Subcutaneous abdominal adipose tissue (tissue), 5 donors: ENCODE results near the gene NSRP1.

ENCODE experiments used
- H3K27ac ChIP-seq: one replicate; pipeline ENCODE4 v1.7.0; 2013; ENCODE audit warnings: low read depth, mild to moderate bottlenecking, inconsistent platforms, low read length, moderate library complexity
- H3K27me3 ChIP-seq, 5 donors: one replicate each; pipeline ENCODE4 v1.7.0; 2013; ENCODE audit warnings: low read length in 5 of 5, inconsistent platforms in 1 of 5; ENCODE audit not compliant: control insufficient read depth in 5 of 5, insufficient read depth in 4 of 5
- H3K36me3 ChIP-seq, 5 donors: one replicate each; pipeline ENCODE4 v1.7.0; 2013; ENCODE audit warnings: low read length in 5 of 5; ENCODE audit not compliant: control insufficient read depth in 5 of 5, insufficient read depth in 5 of 5
- H3K4me1 ChIP-seq, 5 donors: one replicate each; pipeline ENCODE4 v1.7.0; 2013; ENCODE audit warnings: low read length in 5 of 5, mild to moderate bottlenecking in 3 of 5, moderate library complexity in 1 of 5; ENCODE audit not compliant: control insufficient read depth in 5 of 5, insufficient read depth in 5 of 5
- H3K4me3 ChIP-seq, 5 donors: one replicate each; pipeline ENCODE4 v1.7.0; 2013; ENCODE audit warnings: low read length in 5 of 5, low read depth in 1 of 5
- H3K9ac ChIP-seq, 5 donors: one replicate each; pipeline ENCODE4 v1.7.0; 2013; ENCODE audit warnings: low read length in 5 of 5, mild to moderate bottlenecking in 4 of 5, moderate library complexity in 3 of 5
- H3K9me3 ChIP-seq, 5 donors: one replicate each; pipeline ENCODE4 v1.7.0; 2013; ENCODE audit warnings: low read length in 5 of 5; ENCODE audit not compliant: control insufficient read depth in 5 of 5
- donor health status: healthy.
- donor health status: healthy.
- donor health status: healthy.
- donor health status: healthy.
- donor health status: healthy.

NSRP1 gene

DNA sequence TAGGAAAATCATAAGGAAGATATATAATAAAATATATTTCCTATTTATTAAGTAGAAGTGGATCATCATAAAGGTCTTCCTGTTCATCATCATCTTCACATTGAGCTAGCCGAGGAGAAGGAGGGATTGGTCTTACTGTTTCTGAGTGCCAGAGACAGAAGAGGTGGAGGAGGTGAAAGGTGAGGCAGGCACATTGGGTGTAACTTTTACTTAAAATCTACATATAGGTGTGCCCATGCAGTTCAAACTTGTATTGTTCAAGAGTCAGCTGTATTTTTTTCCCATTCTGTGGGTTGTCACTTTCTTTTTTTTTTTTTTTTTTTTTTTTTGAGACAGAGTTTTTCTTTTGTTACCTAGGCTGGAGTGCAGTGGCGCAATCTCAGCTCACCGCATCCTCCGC lies 34.9 kb downstream of the NSRP1 start:
- Histone ChIP-seq H3K27ac (no peak overlapping the region), H3K36me3 (peaks cover 0 to 2% (median 0%) of the 10 kb centered on the region in 5 donors), H3K9ac (no peak overlapping the region), H3K4me3 (no peak overlapping the region), H3K27me3 (no peaks in the 10 kb centered on the region), H3K9me3 (no peaks in the 10 kb centered on the region), H3K4me1 (peaks cover 0 to 3% (median 0%) of the 10 kb centered on the region in 5 donors)

DNA sequence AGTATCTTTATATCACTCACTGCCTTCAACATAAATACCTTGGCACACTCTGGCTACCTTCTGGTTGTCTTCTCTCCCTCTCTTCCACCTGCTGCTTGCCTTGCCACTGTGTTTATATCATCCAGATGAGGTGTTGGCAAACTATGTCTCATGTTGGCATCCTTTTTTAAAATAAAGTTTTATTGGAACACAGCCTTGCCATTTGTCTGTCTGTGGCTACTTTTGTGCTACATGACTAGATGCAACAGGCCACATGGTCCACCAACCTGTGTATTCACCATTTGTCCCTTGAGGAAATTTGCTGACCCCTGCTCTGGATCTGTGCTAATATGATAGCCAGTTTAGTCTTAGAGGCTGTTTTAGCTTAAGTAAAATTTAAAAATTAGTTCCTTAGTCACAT lies 36.8 kb downstream of the NSRP1 start:
- peaks cover 0 to 7% (median 0%) of the 10 kb centered on the region in 5 donors for H3K36me3 ChIP-seq
- H3K4me3 ChIP-seq = no peak overlapping the region
- no peak overlapping the region for H3K9ac ChIP-seq
- no peak overlapping the region for H3K27ac ChIP-seq
- H3K27me3 ChIP-seq = no peaks in the 10 kb centered on the region
- H3K4me1 ChIP-seq = peaks cover 0 to 3% (median 0%) of the 10 kb centered on the region in 5 donors
- H3K9me3 ChIP-seq = no peaks in the 10 kb centered on the region

DNA sequence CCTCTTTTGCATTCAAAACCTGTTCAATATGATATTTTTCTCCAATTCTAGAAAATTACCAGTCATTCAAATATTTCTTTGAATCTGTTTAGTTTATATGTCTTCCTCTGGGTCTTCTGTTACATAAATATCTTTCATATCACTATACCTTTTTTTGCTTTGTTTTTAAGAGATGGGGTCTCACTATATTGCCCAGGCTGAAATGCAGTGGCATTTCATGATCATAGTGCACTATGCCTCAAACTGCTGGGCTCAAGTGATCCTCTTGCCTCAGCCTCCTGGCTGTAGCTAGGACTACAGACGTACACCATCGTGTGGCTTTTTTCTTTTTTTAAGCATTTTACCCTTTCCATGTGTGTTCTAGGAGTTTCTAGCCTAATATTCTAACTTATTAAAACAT lies 38.8 kb downstream of the NSRP1 start:
- Histone ChIP-seq H3K4me1 (peaks cover 0 to 3% (median 0%) of the 10 kb centered on the region in 5 donors), H3K36me3 (peaks cover 0 to 9% (median 0%) of the 10 kb centered on the region in 5 donors), H3K9me3 (peaks cover 0 to 4% (median 0%) of the 10 kb centered on the region in 5 donors), H3K9ac (no peak overlapping the region), H3K27me3 (no peaks in the 10 kb centered on the region), H3K4me3 (no peak overlapping the region), H3K27ac (no peak overlapping the region)

DNA sequence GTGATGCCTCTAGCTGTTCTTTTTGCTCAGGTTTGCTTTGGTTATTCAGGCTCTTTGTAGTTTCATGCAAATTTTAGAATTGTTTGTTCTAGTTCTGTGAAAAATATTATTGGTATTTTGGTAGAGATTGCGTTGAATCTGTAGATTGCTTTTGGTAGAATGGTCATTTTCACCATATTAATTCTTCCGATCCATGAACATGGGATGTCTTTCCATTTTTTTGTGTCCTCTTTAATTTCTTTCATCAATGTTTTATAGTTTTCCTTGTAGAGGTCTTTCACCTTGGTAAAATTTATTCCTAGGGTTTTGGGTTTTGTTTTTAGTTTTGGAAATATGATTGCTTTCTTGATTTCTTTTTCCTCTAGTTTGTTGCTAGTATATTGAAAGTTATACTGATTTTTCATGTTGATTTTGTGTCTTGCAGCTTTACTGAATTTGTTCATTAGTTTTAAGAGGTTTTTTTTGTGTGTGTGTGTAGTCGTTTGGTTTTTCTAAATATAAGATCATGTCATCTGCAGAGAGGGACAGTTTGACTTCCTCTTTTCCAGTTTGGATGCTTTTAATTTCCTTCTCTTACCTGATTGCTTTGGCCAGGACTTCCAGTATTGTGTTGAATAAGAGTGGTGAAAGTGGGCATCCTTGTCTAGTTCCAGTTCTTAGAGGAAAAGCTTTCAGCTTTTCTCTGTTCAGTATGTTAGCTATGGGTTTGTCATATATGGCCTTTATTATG lies 42.4 kb downstream of the NSRP1 start:
- H3K9ac ChIP-seq = no peak overlapping the region
- no peak overlapping the region for H3K27ac ChIP-seq
- H3K4me3 ChIP-seq = no peak overlapping the region
- H3K27me3 ChIP-seq = no peaks in the 10 kb centered on the region
- peaks cover 0 to 6% (median 0%) of the 10 kb centered on the region in 5 donors for H3K4me1 ChIP-seq
- H3K36me3 ChIP-seq = peaks cover 0 to 13% (median 3%) of the 10 kb centered on the region in 5 donors
- peaks cover 0 to 4% (median 0%) of the 10 kb centered on the region in 5 donors for H3K9me3 ChIP-seq

DNA sequence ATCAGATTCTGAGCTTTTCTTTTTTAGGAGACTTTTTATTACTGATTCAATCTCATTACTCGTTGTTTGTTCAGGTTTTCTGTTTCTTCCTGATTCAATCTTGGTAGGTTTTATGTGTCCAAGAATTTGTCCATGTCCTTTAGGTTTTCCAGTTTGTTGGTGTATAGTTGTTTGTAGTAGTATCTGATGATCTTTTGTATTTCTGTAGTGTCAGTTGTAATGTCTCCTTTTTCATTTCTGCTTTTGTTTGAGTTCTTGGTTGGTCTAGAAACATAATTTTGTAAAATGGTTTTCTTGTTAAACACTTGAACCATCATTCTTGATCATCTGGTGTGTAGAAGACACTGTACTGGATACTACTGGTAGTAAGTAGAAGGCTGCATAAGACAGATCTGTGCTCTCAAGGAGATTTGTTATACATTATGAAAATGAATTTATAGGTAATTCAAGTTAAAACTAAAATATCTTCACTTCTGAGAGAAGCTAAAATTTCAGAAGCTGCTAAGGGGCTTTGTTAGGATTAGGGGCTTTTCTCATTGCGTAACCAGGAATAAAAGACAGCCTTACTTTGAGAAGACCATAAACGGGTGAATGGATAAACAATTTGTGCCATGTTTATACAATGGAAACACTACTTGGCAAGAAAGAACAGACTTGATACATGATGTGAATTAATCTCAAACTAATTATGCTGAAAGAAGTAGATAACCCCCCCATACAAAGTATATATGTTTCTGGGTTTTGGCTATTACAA lies 44.0 kb downstream of the NSRP1 start:
- Histone ChIP-seq H3K27me3 (no peaks in the 10 kb centered on the region), H3K4me3 (no peak overlapping the region), H3K36me3 (peaks cover 3 to 14% (median 4%) of the 10 kb centered on the region in 5 donors), H3K27ac (no peak overlapping the region), H3K9ac (no peak overlapping the region), H3K9me3 (peaks cover 0 to 4% (median 0%) of the 10 kb centered on the region in 5 donors), H3K4me1 (peaks cover 0 to 6% (median 0%) of the 10 kb centered on the region in 5 donors)

DNA sequence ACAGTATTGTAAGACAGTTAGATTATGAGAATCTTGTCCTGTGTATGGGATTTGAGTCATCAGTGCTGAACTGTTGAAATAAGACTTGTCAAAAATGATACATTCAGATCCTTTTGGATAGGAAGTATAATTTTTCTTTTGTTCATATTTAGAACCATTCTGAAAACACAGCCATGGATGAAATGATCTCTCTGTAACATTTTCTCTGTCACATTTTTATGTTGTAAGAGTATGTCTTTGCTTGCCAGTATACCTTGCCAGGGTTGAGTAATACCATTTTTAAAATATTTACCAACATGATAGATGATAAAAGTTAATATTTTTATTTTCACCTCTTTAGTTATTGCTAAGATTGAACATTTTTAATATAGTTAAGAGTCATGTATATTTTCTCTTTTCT lies 45.0 kb downstream of the NSRP1 start:
- no peak overlapping the region for H3K9ac ChIP-seq
- peaks cover 0 to 4% (median 0%) of the 10 kb centered on the region in 5 donors for H3K9me3 ChIP-seq
- peaks cover 3 to 14% (median 4%) of the 10 kb centered on the region in 5 donors for H3K36me3 ChIP-seq
- H3K4me1 ChIP-seq = peaks cover 0 to 6% (median 0%) of the 10 kb centered on the region in 5 donors
- H3K27ac ChIP-seq = no peak overlapping the region
- H3K27me3 ChIP-seq = no peaks in the 10 kb centered on the region
- H3K4me3 ChIP-seq = no peak overlapping the region

DNA sequence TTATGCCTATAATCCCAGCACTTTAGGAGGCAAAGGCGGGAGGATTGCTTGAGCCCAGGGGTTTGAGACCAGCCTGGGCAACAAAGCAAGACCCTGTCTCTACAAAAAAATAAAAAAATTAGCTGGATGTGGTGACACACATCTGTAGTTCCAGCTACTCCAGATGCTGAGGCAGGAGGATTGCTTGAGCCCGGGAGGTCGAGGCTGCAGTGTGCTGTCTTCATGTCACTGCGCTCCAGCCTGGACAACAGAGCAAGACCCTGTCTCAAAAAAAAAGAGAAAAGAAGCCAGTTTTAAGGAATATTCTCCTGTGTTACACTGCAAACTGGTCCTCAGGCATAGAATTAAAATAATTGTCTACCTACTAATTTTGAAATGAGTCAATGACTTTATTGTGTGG lies 47.9 kb downstream of the NSRP1 start:
- H3K36me3 ChIP-seq = peaks cover 3 to 14% (median 7%) of the 10 kb centered on the region in 5 donors

DNA sequence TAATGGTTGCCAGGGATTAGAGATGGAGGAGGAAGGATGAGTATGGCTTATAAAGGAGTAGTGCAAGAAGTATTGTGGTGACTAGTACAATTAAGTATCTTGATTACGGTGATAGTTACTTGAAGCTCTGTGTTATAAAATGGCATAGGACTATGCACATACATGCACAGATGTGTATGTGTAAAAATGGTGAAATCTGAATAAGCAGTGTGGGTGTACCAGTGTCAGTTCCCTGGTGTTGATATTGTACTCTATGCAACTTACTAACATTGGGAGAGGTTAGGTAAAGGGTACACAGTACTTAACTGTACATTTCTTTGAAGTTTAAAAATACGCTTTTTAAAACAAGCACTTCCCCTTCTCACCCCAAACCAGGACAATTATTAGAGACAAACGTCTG lies 48.5 kb downstream of the NSRP1 start:
- Histone ChIP-seq H3K27me3 (no peaks in the 10 kb centered on the region), H3K36me3 (peaks cover 3 to 14% (median 7%) of the 10 kb centered on the region in 5 donors), H3K4me1 (peaks cover 0 to 6% (median 0%) of the 10 kb centered on the region in 5 donors), H3K9me3 (no peaks in the 10 kb centered on the region), H3K9ac (no peak overlapping the region), H3K27ac (no peak overlapping the region), H3K4me3 (no peak overlapping the region)

More for the DNA sequence above, 47.9 kb downstream of the NSRP1 start:
- H3K4me3 ChIP-seq = no peak overlapping the region
- no peak overlapping the region for H3K9ac ChIP-seq
- H3K27ac ChIP-seq = no peak overlapping the region
- no peaks in the 10 kb centered on the region for H3K9me3 ChIP-seq
- no peaks in the 10 kb centered on the region for H3K27me3 ChIP-seq
- peaks cover 0 to 6% (median 0%) of the 10 kb centered on the region in 5 donors for H3K4me1 ChIP-seq

DNA sequence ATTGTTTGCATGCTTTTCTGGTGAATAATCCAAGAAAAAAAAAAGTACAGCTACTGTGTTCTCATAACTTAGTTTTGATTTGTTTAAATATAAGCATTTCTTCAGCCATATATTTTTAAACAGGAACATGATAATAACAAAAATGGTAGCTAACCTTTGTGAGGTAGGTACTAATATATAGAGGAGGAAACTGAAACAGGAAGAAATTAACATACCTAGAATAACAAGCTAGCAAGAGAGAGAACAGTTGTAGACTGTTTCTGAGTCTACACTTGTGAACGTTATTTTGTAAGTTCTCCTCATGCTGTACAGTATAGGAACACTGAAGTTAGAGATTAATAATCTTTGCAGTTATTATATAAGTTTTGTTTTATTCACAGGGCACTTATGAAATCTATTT lies 49.3 kb downstream of the NSRP1 start:
- Histone ChIP-seq H3K27ac (no peak overlapping the region), H3K4me1 (peaks cover 0 to 6% (median 0%) of the 10 kb centered on the region in 5 donors), H3K4me3 (no peak overlapping the region), H3K27me3 (no peaks in the 10 kb centered on the region), H3K9ac (no peak overlapping the region), H3K36me3 (peaks cover 3 to 17% (median 7%) of the 10 kb centered on the region in 5 donors), H3K9me3 (no peaks in the 10 kb centered on the region)

DNA sequence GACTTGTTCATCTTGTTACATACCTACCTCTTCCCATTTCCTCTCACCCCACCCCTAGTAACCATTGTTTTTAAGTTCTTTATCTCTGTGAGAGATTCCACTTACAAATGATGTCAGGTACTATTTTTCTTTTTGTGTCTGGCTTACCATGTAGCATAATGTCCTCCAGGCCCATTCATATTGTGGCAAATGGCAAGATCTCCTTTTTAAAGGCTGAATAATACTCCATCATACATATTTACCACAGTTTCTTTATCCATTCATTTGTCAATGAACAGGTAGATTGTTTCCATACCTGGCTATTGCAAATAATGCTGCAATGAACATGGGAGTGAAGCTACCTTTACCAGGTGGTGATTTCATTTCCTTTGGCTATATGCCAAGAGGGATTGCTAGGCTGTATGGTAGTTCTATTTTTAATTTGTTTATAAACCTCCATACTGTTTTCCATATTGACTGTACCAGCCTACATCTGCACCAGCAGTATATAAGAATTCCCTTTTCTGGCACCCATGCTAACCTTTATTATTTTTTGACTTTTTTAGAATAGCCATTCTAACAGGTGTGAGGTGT lies 53.9 kb downstream of the NSRP1 start:
- H3K4me1 ChIP-seq = no peaks in the 10 kb centered on the region
- H3K4me3 ChIP-seq = no peak overlapping the region
- H3K9ac ChIP-seq = no peak overlapping the region
- peaks cover 6 to 37% (median 22%) of the 10 kb centered on the region in 5 donors for H3K36me3 ChIP-seq
- H3K9me3 ChIP-seq = no peaks in the 10 kb centered on the region
- no peak overlapping the region for H3K27ac ChIP-seq
- no peaks in the 10 kb centered on the region for H3K27me3 ChIP-seq
